Activated CD8-positive, alpha-beta memory T cell treated with anti-CD3 and anti-CD28 coated beads, Interleukin-2, amount 50 U/mL, for 24 hours (primary cell): ENCODE measurements around the gene DNAH10.
"Not testable (repeated sequence)": the region's sequence is repeated elsewhere in the genome, so short reads cannot be mapped to it uniquely, and the experiment has no call there.

ENCODE experiments used
- DNase-seq: peaks from one replicate; pipeline ENCODE4 v3.0.0-alpha.2; 2020; ENCODE audit errors: extremely low read depth

Gene DNAH10

DNA sequence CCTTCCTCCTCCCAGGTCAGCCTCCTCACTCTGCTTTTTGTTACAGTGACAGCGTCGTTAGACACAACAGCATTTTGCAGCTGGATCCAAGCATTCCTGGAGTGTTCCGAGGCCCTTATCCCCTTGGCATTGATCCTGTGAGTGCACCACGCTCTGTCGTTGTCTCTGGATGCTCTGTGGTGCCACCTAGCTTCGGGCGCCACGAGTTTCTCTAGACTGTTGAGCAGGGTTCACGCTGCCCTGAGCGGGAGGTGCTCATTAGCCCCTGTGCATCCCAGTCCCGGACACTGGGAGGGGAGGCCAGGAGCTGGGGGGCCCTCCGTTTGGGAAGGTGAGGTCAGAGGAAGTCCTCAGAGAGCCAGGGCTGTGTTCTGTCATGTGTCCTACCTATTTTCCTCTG is 17.3 kb upstream of the DNAH10 start:
- no peak for DNase-seq

DNA sequence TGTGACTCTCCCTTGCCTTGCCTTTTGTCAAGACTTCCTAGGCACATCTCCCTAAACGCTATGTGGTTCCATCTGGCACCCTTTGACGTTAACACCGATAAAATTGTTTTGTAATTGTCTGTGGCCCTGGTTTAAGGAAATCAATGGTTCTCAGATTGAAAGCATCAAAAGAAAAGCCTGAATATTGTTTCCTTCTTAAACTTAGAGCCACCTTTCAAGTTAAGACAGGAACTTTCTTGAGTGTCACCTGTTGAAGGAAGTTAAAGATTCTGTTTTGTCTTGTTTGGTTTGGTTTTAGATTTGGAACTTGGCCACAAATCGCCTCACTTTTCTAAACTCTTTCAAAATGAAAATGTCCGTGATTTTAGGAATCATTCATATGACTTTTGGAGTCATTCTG is 14.8 kb upstream of the DNAH10 start:
- no peak for DNase-seq

DNA sequence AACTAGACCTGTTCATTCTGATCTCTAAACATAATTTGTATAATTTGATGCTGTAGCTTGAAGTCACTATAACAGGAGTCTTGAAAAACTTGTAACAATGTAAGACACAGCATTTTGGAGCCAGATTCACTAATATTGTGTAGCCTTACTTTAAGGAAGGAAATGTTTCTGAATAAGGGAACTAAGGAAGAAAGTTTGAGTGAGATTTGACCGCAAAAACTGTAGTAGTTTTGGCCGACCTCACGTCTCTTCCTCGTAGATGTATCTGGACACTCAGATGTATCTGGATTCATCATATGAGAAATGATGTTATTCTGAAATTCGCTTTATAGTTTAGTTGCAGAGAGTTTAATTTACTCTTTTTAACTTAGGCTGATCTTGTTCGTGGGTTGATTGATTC is 13.9 kb upstream of the DNAH10 start:
- no peak for DNase-seq

DNA sequence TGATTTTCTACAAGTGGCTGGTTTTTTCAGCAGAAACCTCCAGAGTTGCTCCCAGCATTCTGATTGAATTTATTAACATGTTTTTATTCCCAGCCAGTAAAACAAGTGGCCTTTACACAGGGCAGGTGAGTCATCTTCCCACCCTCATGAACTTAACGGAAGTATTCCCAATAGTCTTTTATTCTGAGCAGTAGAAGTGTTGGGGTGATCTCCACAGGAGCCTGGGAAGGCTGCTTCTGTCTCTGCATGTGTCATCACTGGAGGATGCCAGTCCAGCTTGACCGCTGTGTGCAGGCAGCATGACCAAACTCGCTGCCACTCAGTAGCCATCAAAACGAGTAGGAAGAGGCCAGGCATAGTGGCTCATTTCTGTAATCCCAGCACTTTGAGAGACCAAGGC is 13.4 kb upstream of the DNAH10 start:
- DNase-seq, result no peak

DNA sequence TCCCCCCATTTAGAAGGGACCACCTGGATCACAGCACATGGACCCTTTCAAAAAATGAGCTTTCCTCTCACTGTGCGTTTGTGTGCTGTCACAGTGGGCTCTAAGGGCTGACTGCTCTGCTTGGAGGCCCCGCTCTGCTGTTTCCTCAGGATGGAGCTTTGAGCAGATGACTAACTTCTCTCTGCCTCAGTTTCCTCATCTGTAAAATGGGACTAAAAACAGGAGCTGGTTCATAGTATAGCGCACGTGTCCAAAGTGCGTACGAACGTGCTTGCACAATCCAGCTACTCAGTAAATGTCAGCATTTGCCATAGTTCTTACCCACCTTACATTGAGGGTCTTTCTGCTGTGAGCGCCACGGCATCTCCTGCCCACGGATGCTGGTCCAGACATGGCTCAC is 12.7 kb upstream of the DNAH10 start:
- DNase-seq, result no peak

DNA sequence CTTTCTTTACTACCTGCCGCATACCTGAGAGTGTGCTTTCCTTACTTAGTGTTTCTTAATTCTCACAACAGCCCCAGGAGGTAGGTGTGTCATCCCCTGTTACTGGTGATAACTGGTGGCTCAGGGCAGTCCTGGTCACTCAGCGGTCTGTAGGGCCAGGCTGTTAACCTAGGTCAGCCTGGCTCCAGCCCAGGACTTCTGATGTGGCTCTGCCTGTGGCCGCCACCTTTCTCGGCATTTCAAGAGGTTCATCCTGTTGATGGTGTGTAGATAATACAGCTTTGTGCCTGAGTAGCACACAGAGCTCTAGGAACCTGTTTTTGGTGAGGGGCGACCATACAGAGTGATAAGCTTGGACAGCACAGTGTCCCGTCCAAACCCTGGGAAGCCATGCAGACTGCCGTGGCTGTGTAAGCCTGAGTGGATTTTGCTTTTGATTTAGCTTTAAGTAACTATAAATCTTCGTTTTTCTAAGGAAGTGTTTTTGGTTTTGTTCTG is 11.9 kb upstream of the DNAH10 start:
- no peak for DNase-seq

DNA sequence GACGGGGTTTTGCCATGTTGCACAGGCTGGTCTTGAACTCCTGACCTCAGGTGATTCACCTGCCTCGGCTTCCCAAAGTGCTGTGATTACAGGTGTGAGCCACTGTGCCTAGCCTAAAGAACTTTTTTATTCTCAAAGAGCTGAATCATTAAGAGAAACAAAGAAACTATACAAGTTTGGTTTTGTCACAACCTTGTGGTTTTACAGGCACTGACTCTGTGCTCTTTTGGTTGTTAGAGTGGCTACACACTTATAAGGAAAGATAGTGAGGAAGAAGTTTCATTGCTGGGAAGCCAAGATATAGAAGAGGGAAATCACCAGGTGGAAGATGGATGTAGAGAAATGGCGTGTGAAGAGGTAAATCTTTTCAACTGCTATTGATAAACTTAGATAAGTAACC is 10.1 kb upstream of the DNAH10 start:
- DNase-seq, result no peak

DNA sequence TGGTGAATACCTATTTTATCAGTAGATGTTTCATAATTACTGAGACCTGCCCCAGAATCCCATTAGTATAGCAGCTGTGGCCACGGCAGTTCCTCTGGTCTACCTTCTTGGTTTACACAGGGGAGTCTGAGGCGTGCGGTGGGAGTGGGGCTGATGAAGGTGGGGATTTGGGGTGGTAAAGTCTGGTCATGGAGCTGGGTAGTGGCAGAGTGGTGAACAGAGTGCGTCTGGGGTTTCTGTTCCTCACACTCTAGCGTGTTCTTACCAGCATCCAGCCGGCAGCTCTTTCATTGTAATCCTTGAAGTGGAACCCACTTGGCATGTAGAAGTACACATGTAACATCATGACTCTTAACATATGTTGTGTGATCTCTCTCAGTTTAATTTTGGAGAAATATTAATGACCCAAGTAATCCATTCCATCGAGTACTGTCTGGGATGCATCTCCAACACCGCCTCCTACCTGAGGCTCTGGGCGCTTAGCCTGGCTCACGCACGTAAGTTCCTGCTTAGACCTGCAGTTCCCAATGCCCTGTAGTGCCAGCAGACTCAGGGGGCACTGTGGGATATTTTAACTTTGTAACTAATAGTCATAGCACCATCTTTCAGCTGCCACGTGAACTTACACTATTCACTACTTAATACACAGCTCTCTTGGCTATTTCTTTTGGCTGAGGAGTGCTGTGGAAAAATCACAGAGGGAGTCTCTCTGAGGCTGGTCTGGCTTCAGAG is 7.9 kb upstream of the DNAH10 start:
- DNase-seq, result no peak

DNA sequence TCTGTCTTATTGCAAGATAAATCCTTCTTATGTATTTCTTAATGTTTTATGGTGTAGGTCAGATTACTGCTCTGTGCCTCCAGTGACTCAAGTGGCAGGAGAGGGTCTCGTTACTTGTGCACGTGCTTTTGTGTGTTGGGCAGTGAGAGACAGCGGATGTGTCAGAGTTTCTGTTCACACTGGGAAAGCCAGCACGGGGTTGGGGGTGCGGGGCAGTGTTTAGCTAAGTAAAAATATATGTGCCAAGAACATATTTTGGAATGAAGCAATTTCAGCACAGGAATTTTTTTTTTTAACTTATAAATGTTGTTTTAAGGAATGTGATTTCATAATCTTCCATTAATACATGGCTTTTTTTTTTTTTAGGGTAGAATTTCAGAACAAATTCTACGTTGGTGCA is 4.5 kb upstream of the DNAH10 start:
- no peak for DNase-seq

DNA sequence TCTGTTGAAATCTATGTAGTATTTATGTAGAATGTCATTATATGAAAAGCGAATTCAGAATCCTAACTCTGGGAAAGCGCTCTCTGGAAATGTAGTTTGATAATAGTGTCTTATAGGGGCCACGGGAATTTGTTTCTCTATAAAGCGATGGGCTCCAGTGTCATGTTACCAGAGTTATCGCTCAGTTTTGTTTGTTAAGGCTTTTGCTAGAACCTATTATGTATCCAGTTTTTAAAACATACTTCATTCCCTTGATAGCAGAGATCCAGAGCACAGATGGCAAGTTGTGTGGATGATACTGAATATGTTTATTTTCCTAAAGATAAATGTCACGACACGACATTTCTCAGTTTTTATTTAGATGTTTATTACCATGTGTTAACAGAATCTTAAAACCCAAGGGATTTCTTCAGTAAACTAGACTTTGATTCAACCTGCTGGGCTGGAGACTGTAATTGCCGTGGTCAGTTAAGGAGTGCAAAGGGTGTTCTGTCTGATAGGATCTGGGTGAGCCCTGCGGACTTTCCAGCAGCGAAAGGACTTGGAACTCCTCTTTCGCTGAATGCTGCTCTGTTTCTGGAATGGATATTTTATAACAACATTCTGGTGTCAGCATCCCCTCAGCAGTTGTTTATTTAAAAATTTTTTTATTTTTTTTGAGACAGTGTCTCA is 1.7 kb upstream of the DNAH10 start:
- DNase-seq, result no peak

DNA sequence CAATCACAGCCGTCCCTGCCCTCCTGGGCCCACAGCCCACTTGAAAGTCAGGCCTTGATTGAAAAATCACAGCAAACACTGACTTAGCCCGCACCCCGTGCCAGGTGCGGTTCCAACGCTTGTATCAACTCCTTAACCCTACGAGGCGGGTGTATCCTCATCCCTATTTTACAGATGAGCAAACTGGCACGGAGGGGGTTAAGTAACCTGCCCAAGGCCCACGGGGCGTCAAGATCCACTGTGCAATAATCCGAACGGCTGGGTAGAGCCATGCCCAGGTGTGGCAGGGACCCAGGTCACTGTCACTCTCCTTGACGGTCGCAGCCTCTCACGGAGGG is 583 bp downstream of the DNAH10 start:
- no peak for DNase-seq

DNA sequence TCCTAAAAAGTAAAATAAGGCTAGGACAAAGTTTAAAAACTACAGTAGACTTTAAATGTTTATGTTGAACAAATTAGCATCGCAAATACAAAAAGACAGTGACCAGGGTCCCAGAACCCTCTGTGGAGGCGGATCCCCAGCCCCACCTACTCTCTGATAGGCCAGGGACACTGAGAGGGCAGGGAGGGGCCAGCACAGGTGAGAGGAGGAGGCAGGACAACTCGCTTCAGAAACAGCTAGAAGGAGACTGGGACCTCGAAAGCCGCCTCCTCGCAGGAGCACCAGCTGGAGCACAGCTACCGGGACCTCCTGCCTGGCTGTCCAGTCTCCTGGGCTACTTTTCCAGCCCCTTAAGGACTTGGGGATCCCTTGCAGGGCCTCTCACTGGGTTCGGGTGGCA is 992 bp downstream of the DNAH10 start:
- DNase-seq, result no peak

DNA sequence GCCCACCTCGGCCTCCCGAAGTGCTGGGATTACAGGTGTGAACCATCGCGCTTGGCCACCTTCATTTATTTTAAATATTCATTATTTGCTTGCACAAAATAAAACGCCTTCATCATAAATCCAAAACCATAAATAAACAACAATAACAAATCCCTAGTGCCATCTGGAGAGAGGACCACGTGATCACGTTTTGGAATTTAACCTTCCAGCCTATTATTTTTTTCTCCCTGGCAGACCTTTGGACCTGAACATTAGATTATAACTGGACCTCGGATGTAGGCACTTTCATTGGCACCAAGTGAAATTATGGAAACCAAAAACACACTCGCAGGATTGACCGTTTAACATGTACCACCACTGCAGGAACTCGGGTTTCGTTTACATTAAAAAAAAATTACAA is 2.0 kb downstream of the DNAH10 start:
- DNase-seq, result no peak

DNA sequence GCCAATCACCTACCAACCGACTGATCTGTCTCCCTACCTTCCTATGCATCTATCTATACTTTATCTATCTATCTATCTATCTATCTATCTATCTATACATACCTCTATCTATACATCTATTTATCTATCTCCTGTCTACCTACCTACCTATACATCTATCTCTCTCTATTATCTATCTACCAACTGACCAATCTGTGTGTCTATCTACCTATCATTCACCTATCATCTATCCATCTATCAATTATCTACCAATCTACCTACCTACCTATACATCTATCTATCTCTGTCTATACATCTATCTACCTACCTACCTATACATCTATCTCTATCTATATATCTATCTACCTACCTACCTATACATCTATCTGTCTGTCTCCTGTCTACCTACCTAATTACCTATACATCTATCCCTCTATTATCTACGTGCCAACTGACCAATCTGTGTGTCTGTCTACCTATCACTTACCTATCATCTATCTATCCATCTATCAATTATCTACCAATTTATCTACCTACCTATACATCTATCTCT is 3.5 kb downstream of the DNAH10 start:
- DNase-seq, result no peak

DNA sequence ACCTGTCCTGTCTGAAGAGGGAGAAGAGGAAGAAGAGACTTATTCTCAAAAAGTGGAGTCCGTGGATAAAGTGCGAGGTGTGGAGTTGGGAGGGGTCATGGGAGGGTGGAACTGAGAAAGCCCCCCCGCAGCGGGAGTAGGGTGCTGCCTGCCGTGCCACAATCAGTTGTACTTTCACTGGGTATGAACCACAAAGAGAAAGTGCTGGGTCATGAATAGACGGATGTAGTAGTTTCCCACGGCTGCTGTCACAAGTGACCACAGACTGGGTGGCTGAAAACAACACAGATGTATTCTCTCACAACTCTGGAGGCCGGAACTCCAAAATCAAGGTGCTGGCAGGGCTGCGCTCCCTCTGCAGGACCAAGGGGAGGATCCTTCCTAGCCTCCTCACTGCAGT is 5.5 kb downstream of the DNAH10 start:
- DNase-seq, result no peak

DNA sequence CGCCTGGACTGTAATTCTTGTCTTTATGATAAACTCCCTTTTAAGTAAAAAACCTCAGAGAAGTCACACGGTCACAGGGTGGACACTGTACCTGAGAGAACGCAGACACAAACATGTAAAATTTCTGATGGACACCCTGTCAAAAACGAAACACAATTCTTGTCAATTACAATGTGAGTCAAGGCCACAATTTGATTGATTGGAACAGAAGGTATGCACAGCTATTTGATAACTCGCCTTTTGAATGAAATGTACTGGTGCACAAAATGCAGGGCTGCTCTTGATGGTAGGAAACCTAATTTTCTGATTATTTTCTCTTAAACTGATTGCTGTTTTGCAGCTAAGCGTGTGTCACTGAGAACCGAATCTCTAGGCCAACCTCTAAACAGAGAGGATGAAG is 9.2 kb downstream of the DNAH10 start:
- DNase-seq, result no peak

DNA sequence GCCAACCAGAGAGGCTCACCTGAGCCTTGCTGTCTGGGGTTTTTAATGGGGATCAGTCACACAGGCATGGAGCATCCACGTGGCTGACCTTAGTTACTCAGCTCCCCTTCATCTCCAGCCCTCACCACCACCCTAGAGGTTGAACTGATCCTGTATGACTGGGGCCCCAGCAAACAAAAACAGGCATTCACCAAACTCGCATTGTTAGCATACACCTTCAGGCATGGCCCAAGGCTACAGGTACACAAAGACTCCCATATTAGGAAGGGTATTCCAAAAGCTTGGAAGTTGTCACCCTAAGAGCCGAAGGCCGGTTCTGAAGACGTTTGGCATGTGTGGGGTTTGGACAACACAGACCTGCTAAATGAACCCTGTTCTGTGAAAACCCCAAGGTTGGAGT is 10.0 kb downstream of the DNAH10 start:
- DNase-seq, result no peak

DNA sequence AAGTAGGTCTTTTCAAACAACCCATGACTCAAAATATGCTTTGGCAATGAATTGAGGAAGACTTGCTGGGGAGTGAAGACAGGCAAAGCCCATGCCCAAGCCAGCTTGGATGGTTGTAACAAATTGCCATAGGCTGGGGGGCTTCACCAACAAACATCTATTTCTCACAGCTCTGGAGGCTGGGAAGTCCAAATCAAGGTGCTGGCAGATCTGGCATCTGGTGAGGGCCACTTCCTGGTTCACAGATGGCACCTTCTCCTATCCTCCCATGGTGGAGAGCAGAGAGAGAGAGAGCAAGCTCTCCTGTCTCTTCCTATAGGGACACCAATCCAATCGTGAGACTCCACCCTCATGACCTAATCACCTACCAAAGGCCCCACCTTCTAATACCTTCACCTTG is 11.3 kb downstream of the DNAH10 start:
- no peak for DNase-seq

DNA sequence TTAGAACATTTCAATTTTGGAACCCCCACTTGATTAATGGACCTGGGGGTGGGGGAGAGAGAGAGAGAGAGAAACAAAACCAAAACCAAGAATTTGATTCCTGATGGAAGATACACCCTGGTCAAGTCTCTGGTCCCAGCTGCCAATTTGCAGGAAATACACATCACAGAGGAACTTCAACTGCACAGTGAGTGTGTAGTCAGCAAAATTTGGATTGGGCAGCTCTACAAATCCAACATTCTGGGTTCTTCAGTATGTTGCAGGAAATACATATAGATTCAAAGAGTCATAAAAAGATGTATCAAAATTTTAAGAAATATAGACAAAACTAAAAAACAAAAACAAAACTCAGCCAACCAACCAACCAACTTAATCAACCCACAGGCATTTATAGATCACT is 17.4 kb downstream of the DNAH10 start:
- DNase-seq, result no peak

DNA sequence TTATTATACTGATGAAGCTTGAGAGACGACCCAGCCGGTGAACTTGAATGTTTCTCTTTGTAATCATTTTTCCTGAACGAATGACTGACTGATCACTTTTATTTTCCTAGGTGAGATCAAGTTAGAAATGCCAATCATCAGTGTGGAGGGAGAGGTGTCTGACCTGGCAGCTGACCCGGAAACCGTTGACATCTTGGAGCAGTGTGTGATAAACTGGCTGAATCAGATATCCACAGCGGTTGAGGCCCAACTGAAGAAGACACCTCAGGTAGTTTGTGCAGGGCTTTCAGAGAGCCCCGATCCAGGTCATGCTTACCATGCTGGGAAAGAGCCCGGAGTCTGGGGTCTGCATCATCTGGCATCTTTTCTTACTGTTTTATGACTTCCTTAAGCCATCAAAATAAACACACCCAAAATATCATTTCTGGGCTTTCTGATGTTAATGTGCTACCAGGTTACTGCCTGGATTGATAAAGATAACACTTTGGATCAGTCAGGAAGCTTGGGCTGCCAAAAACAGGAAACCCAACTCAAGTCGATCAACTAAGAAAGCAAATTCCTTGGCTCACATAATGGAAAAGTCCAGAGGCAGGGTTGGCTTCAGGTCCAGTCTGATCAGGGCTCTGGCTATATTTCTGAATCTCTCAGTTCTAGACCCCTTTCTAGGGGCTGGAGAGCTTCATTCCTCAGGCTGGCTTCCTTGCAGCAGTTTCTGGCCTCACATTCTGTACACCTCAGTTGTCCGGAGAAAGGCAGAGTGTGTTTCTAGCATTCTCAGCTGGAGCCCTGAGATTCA is 21.1 kb downstream of the DNAH10 start:
- DNase-seq, result no peak

DNA sequence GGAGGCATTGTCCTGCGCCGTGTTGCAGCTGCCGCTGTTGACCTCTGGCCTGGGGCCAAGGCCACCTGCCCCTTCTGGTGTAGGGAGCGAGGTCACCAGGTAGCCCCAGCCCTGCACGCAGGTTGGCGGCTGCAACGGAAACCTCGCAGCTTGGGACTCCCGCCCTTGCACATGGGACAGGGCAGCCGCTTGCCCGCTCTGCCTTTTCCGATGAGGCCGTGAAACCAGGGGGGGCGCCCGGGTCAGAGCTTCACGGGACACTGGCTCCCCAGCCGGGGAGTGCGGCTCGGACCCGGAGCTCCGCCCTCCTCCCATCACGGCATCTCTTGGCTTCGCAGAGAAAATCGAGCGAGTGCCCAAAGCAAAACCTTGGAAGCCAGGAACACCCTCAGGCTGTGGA is 25.4 kb downstream of the DNAH10 start:
- DNase-seq, result no peak

DNA sequence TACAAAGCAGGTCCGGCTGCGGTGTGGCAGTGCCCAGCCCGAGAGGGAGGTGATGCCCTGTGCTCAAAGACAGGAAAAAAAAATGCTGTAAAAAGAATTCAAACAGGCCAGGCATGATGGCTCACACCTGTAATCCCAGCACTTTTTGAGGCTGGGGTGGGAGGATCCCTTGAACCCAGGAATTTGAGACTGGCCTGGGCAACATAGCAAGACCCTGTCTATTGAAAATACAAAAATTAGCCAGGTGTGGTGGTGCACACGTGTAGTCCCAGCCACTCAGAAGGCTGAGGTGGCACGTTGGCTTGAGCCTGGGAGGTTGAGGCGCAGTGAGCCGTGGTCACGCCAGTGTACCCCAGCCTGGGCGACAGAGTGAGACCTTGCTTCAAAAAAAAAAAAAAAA is 26.4 kb downstream of the DNAH10 start:
- no peak for DNase-seq

DNA sequence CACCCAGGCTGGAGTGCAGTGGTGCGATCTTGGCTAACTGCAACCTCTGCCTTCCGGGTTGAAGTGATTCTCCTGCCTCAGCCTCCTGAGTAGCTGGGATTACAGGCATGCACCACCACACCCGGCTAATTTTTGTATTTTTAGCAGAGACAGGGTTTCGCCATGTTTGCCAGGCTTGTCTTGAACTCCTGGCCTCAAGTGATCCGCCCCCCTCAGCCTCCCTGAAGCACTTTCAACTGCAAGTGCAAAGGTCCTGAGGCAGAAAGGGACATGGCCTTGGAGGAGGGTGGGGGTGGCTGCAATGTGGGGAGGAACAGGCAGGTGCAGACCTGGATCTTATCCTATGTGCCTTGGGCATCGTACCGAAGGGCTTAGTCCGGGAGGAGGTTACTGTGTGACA is 27.3 kb downstream of the DNAH10 start:
- not testable (repeated sequence) for DNase-seq
